GM19467 (cell line): ENCODE results near the gene SPATA31D1.
"Not testable (repeated sequence)": the region's sequence is repeated elsewhere in the genome, so short reads cannot be mapped to it uniquely, and the experiment has no call there.

ENCODE experiments used
- ATAC-seq: cut with Tn5 transposase; IDR thresholded peaks from one replicate; pipeline ENCODE4 v1.9.1; 2021; ENCODE audit warnings: mild to moderate bottlenecking, moderate library complexity; ENCODE audit not compliant: unreplicated experiment

The SPATA31D1 gene

DNA sequence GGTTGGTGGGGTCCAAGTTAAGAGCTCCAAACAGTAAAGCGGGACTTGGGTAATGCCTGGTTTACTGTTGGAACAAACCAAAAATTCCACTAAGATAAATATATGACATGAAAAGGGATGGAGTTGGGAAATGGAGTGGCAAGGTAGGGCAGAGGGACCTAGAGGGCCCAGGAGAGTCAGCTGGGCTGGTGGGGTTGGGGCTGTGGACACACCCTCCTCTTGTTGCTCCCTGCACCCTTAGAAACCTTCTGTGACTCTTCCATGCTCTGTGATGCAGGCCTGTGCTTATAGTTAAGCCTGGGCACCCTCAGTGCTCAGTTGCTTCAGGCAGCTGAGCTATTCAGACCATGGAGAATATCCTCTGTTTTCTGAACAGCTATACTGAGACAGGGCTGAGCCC lies at the start of gene SPATA31D1:
Gene SPATA31D1 (plus strand): TSS at position 301 of the 400 bp plus-strand sequence. CDS start 47 bp downstream, at position 348.
- ATAC-seq = not testable (repeated sequence)

- ATAC-seq = not testable (repeated sequence)
These were observed 45.2 kb upstream of the SPATA31D1 start, which contains the start of gene SPATA31D3 for GRCh38 chr9:81943393-81943792. SPATA31D3 (plus strand) TSS chr9:81943500; CDS start chr9:81943586, 86 bp downstream.

DNA sequence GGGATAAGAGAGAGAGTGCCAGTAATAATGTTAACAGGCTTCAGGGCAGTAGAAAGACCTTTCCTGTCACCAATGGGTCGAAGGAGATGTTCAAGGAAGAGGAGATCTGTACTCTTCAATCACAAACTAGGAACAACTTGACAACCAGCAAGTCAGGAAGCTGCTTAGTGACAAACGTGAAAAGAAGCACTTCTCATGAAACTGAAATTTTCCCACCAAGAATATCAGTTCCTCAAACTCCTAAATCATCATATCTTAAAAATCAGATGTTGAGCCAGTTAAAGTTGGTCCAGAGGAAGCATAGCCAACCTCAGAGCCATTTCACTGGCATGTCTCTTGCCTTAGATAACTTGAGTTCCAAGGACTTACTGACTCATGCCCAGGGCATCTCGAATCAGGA lies 39.9 kb upstream of the SPATA31D1 start:
- ATAC-seq = not testable (repeated sequence)

- ATAC-seq = no peak
These were observed 35.5 kb upstream of the SPATA31D1 start for GRCh38 chr9:81953096-81953495.

DNA sequence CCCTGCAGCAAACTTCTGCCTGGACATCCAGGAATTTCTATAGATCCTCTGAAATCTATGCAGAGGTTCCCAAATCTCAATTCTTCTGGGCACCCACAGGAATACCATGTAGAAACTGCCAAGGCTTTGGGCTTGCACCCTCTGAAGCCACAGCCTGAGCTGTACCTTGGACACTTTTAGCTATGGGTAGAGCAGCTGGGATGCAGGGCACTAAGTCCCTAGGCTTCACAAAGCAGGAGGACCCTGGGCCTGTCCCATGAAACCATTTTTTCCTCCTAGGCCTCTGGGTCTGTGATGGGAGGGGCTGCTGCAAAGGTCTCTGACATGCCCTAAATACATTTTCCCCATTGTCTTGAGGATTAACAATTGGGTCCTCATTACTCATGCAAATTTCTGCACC lies 32.9 kb upstream of the SPATA31D1 start:
- no peak for ATAC-seq

DNA sequence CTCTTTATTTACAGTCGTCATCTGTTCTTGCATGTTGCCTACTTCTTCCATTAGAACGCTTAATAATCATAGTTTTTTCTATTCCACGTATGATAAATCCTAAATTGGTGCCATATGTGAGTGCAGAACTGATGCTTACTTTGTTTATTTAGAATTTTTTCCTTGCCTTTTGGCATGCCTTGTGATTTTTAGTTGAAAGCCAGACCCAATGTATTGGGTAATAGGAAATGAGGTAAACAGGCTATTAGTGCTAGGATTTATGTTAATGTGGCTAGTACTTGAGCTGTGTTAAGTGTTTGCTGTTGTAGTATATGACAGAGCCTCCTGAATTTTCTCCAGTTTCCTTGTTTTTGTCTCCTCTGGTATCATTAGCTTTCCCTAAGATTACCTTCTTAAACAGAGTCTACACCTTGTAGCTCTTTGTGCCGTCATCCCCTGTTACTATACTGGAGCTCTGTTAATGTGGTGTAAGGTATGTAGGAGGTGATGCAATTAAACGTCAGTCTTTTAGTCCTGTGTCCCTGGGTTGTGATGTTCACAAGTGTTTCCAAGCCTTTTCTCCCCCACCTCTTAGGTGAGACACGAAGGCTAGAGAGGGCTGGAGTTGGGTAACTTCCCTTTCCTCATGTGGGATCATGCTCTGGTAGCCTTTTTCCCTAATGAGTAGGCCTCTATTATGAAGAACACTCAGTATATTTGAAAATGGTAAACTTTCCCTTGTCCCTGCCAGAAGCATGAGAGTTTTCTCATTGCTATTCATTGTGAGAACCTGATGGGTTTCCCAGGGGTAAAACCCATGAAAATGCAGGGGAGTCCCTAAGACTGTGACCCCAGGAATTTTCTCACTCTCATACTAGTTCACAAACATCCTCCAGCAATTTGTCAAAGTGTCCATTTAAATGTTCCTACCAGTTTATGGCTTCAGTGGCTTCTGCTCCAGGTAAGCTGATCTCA lies 24.1 kb upstream of the SPATA31D1 start:
- ATAC-seq = no peak

DNA sequence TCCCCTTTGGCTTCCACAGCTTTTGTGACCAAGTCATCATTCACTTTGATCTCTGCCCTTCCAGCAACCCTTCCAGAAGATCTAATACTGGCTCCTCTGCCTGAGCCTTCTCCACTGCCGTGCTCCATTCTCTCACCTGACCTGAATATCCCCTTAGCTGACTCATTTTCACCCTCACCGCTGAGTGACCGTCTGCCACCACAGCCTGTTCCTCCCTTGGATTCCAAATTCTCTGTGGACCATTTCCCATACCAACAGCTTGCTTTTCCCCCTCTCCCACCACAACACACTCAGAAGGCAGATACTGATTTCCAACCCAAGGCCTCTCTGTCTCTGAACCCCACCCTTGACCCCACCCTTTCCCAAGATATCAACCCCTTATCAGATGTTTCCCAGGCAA lies 20.5 kb upstream of the SPATA31D1 start:
- ATAC-seq = no peak

DNA sequence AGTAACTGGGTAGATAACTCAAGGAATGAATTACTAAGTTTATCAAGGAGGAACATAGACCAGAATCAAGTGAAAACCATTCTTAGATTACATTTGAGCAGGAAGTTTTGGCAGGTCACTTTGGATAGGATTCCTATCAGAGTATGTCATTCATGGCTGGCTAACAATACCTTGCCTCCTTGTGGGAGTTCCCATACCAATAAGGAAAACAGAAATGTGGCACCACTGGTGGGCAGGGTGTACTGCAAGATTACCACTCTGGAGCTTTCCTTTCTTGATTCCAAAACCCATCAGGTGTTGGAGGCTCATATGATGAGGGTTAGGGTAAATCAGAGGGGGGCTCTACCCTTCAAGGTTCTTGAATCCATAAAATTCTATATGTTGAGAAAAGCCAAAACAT lies 18.6 kb upstream of the SPATA31D1 start:
- no peak for ATAC-seq

- no peak for ATAC-seq
These were observed 16.8 kb upstream of the SPATA31D1 start for GRCh38 chr9:81971727-81972126.

DNA sequence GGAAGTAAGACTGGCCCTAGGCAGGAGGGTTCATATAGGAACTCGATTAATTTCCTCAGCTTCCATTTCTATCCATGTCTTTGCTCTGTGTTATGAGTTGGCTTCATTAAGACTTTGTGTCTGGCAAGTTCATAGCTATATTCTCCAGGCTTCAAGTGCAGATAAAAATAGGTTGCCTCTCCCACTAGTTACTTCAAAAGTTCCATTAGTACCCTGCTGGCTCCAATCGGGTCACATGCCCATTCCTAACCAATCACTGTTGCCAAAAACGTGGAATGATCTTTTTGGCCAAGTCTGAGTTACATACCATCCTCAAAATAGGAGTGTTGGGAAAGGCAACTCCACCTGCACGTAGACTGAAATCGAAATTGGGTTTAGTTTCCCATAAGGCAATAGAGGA lies 13.8 kb upstream of the SPATA31D1 start:
- ATAC-seq = no peak

GRCh38 chr9:81976351-81976750 lies 12.2 kb upstream of the SPATA31D1 start:
- no peak for ATAC-seq

DNA sequence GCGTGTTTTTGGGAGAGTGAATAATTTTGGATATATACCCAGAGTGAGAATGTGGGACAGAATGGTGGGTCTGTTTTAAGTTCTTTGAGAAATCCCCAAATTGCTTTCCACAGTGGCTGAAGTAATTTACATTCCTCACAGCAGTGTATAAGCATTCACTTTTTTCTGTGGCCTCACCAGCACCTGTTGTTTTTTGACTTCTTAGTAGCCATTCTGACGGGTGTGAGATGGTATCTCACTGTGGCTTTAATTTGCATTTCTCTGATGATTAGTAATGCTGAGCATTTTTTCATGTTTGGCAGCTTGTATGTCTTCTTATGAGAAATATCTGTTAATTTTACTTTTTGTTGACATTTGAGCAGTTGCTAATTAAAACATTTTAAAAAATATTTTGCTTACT lies 9.4 kb upstream of the SPATA31D1 start:
- peak; percentile 59 for ATAC-seq

GRCh38 chr9:81980568-81980967 lies 8.0 kb upstream of the SPATA31D1 start:
- ATAC-seq = no peak

- no peak for ATAC-seq
These were observed 6.7 kb upstream of the SPATA31D1 start for GRCh38 chr9:81981883-81982282.

DNA sequence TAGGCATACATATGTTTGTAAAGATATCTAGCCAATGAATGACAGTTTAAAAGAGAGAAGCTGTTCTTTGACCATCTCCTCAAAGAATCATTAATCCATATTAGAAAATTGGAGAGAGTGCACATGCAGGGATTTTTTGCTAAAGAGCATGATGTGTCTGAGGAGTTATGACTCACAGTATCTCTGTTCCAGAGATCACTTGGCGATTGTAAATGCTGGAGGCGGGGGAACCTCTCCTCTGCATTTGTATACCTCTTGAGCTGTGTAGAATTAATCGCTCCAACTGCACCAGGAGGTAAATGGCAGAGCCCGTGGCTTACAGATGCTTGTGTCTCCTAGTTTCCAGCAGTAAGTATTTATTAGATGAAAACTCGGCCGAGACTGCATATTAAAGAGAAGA lies 3.6 kb upstream of the SPATA31D1 start:
- ATAC-seq = no peak

- ATAC-seq = no peak
These were observed 2.5 kb upstream of the SPATA31D1 start for GRCh38 chr9:81986051-81986450.

DNA sequence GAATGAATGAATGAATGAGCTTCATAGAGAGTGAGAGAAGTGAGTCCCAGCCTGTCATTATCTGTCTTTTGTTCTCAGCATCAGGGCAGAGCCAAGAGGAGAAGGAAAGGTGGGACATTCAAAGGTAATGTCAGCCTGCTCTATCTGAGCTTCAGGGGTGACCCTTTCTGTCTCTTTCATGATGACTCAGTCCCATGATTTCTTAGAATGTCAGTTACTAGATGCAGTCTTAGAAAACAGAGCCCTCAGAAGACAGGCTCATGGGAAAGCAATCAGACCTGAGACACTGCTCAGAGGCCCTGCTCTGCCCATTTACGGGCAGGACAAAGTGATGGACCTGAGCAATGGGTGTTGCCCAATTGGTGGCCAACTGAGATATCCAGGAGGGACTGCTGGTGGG lies 1.1 kb downstream of the SPATA31D1 start:
- ATAC-seq = no peak

DNA sequence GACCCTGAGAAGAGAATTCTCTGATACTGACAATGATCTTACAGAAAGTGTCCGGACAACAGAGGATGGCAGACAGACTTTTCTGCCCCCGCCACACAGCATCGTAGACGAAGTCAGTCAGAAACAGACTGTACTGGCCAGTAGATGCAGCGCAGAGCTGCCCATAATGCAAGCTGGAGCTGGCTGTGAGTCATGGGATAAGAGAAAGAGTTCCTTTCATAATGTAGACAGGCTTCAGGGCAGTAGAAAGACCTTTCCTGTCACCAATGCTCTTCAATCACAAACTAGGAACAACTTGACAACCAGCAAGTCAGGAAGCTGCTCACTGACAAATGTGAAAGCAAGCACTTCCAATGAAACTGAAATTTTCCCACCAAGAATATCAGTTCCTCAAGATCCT lies 5.1 kb downstream of the SPATA31D1 start:
- no peak for ATAC-seq

- no peak for ATAC-seq
These were observed 11.2 kb downstream of the SPATA31D1 start for GRCh38 chr9:81999806-82000205.

DNA sequence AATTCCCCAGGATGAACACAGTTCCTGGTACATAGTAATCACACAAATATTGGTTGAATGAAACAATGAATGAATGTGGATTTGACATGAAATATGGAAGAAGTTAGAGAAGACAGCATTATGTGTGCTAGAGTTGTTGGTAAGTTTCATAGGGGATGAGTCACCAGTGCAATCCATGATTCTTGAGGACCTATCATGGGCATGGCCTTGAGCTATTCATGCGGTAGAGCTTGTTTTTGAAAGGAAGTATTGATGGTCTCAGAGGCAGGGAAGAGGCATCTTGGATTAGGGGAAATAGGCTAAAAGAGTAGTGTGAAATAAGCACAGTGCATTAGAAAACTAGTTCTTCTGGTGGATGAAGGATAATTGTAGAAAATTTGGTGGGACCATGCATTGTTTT lies 22.1 kb downstream of the SPATA31D1 start:
- no peak for ATAC-seq

DNA sequence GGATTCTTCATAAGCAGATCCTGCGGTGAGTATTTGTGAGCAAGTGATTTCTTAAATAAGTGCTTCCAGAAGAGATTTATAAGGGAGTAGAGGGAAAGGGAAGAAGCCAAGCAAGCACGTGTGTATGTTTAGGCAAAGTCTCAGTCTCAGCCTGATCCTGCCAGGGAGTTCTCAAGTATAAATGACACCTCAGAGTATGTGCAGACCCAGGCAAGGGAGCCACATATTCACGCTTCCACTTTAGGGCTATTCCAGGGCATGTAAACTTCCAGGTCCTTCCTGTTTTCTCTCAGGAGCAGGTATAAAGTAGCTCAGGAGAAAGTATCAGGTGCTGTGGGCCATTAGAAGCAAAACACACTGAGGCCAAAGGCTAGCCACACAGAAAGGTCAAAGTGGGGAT lies 22.6 kb downstream of the SPATA31D1 start:
- no peak for ATAC-seq

DNA sequence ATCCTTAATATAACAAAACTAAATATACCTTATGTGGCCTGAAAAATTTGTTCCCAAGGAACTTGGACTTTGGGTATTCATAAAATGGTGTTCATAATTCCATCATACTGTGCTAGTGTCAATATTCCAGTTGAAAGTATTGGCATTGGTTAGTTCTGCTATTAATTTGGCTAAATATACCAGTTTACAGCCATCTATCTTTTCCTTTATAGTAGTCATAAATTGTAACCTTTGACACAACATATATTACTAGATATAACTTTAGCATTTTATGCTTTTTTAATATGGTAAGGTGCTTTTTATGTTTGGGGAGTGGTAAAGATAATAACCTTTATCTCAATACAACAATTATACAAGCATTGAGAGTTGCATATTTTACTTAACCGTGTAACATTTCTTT lies 23.7 kb downstream of the SPATA31D1 start:
- no peak for ATAC-seq

DNA sequence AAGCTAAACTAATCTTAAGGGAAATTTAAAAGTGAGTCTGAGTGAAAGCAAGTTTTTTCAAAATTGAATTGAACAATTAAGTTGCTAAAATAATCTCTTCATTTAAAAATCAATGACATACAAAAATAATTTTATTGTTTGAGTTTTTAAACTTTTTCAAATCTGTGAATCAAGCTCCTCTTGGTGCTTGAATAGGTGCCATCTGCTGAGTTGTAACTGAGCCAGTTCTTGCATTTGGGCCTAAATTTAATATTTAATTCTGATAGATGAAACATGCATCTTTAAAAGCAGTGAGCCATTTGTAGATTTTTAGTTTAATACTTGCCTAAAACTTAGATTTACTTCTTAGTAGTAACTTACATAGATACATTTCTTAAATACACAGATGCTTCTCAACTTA lies 31.8 kb downstream of the SPATA31D1 start:
- ATAC-seq = no peak
